HG03439 (cell line): ENCODE results near the gene ZC3H12C.
"Not testable (repeated sequence)": the region's sequence is repeated elsewhere in the genome, so short reads cannot be mapped to it uniquely, and the experiment has no call there.

Source experiments
- ATAC-seq: cut with Tn5 transposase; IDR thresholded peaks from one replicate; pipeline ENCODE4 v1.9.1; 2021; ENCODE audit warnings: mild to moderate bottlenecking, moderate library complexity; ENCODE audit not compliant: unreplicated experiment

ZC3H12C gene

DNA sequence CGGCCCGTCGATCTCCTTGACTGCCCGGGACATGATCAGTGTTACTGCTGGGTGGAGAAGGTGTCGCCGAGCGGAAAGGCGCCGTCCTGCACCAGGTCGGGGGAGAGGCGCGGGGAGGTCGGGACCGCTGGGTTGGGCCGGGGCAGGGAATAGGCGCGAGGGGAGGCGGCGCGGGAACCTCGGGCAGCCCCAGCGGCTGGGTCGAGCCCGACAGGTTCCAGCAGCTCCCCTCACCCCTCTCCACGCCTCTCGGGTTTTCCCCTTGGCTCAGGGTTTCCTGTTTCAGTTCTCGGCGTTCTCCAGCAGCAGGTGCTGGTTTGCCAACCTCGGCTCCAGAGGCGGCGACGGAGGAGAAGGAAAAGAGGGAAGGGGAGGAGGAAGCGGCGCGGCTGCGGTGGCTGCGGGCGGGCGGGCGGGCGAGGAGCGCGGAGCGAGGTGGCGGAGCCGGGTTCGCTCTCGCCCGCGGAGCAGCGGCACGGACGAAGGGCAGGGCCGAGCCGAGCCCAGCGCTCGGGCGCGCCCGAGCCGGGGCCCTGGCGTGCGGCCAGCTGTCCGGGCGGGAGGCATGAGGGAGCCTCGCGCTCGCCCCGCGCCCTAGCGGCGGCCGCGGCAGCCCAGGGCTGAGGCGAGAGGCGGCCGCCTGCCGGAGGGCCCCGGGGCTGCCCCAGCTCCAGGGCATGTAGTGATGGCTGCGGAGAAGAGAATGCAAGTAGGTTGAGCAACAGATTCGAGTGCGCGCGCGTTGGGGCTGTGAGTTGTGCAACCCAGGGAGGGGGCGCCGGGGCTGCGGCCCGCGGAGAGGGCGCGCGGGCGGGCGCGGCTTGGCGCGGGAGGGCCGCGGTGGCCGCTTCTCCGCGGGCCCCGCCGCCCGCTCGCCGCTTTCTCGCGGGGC, at the start of gene ZC3H12C:
ZC3H12C (plus strand) TSS at position 878 of the 892 bp plus-strand sequence. CDS start 20 bp downstream, outside the sequence.
- peak; percentile 74 for ATAC-seq

GRCh38 chr11:110044226-110044968, 48.8 kb upstream of the ZC3H12C start:
- no peak for ATAC-seq

DNA sequence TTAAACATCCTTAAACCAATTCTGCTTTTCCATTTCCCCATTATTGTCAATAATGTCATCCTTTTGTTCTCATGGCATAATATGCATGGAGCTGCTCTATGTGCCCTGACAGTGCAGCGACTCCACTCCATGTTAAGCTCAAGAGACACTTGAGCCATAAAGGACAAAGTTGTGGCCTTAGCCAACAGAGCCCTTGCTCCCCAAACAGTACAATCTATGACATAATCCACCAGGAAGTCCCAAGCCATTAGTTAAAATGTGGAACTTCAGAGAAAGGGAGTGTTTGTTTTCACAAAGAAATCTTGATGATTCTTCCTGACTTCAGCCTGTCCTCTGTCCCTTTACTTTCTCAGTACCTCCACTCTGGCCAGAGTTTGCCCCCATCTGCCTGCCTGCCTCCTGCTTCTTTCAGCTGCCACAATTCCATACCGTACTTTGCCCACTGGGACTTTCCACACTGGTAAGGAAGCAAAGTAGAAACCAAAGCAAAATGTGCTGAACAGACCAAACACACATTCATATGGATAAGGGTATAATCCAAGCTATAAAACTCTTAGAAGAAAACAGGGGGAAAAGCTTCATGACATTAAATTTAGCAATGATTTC, 46.3 kb upstream of the ZC3H12C start:
- ATAC-seq: no peak

DNA sequence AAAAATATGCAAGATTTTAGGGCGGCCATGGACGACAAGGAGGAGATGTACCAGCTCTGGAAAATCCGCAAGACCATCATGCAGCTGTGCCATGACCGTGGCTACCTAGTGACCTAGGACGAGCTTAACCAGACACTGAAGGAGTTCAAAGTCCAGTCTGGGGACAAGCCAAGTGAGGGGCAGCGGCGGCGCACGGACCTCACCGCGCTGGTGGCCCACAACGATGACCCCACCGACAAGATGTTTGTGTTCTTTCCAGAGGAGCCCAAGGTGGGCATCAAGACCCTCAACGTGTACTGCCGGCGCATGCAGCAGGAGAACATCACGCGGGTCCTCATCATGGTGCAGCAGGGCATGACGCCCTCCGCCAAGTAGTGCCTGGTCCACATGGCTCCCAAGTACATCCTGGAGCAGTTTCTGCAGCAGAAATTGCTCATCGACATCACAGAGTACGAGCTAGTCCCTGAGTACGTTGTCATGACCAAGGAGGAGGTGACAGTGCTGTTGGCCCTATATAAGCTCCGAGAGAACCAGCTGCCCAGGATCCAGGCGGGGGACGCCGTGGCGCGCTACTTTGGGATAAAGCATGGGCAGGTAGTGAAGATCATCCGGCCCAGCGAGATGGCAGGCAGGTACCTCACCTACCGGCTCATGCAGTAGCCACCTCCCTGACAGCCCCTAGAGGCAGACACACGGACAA, 43.5 kb upstream of the ZC3H12C start:
- ATAC-seq: no peak

DNA sequence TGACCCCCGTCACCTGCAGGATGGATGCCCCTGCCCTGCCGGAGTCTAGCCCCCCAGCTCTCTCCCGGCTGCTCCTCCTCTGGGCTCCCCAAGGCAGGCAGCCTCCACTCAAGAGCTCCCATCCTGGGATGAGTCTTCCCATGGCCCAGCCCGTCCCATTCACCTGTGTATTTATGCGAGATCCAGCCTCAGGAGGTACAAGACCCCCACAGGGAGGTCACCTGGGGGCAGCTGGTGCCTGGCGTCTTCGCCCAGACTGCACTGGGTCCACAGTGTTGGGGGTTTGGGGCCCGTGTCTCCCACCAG, 43.0 kb upstream of the ZC3H12C start:
- no peak for ATAC-seq

GRCh38 chr11:110053848-110054414, 39.3 kb upstream of the ZC3H12C start:
- no peak for ATAC-seq

DNA sequence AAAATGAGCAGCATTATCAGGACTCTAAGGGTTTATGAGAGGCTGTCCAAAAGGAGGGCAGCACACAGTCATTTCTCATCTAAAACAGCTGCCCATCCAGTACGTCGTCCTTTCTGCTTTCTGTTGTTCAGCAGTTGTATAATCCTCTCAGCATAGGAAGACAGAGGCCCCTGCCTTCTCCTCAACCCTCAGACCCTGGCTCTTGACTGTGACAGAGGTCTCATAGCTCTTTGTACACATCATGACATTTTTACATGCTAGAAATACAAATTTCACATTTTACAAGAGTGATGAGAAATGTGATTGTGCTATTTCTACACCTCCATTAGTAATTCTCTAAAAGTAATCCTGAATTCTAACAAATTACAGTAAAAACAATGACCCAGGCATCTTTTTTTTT, 36.2 kb upstream of the ZC3H12C start:
- no peak for ATAC-seq

- no peak for ATAC-seq
These were observed 33.3 kb upstream of the ZC3H12C start for GRCh38 chr11:110059706-110060463.

DNA sequence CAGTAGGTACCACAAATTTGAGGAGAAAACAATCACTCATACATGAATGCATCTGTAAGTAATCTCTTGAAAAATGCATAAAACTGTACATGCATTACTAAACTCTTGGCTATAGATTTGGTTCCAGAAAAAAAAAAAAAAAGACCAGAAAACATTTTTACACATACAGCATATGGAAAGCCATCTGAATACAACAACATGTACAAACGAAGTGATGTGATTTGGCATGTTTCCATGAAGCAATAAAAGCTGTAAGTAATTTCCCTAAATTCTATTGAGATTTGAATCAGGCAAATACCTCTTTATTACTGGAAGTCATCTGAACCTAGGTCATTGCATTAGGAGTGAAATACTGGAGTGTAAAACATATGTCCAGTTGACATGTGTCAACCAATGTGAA, 31.9 kb upstream of the ZC3H12C start:
- ATAC-seq: no peak

DNA sequence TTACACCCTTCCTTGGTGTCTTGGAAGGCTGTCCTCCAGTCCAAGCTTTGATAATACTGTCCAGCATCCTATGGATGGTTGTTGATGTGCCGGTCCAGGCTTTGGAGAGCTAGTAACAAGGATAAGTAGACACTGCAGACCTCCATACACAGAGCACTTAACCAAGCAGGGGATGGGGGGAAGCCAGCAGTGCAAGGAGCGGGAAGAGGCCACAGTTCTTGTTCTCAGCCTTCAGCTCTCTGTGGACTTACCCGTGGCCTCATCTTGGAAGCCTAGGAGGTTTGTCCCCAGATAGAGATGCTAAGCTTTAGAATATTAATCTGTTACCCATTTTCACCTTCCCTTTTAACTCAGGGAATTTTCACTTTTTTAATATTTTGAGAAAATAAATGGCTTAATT, 30.9 kb upstream of the ZC3H12C start:
- no peak for ATAC-seq

- ATAC-seq: no peak
These were observed 28.0 kb upstream of the ZC3H12C start for GRCh38 chr11:110065189-110065588.

DNA sequence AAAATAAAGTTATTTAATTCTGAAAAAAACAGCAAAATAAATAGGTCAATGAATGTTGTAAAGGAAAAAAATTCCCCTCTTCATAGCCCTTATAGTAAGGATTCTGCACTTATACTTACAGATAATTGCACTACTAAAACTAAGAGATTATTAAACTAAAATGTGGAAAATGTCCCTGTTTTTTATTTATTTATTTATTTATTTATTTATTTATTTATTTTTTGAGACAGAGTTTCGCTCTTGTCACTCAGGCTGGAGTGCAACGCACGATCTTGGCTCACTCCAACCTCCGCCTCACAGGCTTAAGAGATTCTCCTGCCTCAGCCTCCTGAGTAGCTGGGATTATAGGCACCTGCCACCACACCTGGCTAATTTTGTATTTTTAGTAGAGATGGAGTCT, 25.2 kb upstream of the ZC3H12C start:
- not testable (repeated sequence) for ATAC-seq

- ATAC-seq: no peak
These were observed 23.9 kb upstream of the ZC3H12C start for GRCh38 chr11:110069158-110069737.

DNA sequence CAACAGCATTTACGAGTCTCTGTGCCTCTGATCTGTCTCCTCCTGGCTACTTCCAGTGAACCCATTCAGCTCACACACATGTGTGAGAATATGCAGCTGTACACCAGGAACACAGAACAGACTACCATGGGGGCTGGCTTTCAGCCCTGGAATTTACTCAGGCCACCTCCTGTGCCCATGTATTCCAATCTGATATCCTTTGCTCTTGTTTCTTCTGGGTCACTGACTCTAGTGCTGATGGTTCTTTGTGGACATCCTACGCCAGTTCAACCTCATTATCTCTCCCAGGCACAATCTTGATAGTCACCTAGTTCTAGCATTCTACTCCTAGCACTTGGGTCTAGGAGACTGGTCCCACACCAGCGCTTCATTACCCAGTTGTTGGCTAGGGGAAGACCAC, 23.0 kb upstream of the ZC3H12C start:
- no peak for ATAC-seq

DNA sequence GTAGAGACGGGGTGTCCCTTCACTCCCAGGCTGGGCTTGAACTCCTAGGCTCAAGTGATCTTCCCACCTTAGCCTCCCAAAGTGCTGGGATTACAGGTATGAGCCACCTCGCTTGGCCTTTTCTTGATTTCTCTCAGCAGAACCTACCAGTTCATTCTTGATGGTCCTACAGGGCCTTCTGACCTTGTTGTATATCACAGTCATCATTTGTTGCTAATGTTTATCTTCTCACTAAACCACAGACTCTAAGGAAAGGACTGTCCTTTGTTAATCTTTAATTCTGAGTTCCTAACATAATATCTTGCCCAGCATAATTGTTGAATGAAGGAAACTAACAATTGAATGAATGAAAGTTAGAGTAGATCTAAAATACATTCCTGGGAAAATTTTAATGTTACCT, 22.0 kb upstream of the ZC3H12C start:
- no peak for ATAC-seq

DNA sequence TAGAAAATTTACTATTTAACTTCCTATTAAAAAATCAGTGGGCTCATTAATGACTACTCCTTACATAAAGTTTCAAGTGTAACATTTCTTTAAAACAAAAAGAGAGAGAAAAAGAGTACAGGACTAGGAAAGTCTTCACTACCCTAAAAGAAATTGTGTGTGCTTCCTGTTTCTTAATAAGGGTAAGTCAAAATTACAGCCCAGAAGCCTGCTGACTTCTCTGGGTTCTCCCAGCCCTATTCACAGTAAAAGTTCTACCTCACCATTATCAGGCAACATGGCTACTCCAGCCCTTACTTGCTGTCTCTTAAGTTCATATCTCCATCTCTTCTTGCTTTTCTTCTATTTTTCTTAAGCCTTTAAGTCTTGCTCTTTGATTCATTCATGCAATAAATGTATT, 20.3 kb upstream of the ZC3H12C start:
- no peak for ATAC-seq

DNA sequence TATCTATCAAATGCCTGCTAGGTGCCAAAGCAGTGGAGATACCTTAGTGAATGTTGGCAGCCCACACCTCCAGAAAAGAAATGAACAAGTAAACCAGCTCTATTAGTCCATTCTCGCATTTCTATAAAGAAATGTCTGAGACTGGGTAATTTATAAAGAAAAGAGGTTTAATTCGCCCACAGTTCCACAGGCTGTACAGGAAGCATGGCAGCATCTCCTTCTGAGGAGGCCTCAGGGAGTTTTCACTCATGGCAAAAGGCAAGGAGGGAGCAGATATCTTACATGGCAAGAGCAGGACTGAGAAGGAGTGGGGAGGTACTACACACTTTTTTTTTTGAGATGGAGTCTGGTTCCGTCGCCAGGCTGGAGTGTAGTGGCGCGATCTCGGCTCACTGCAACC, 18.7 kb upstream of the ZC3H12C start:
- no peak for ATAC-seq

GRCh38 chr11:110075105-110075846, 17.9 kb upstream of the ZC3H12C start:
- ATAC-seq: no peak

DNA sequence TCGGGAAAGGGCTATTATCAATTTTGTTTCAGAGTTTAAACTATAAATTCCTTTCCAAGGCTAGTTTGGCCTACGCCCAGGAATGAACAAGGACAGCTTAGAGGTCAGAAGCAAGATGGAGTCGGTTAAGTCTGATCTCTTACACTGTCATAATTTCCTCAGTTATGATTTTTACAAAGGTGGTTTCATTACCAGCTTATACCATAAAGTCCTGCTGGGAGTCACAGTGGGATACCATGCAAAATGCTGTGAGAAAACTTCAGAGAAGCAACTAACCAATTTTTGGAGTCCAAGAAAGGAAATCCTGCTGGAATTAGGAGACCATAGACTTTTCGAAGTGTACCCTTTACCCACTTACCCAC, 17.4 kb upstream of the ZC3H12C start:
- no peak for ATAC-seq
